IMR-90 (cell line): ENCODE results near the gene SUGCT. TPM values are rescaled to one million over a fixed set of nuclear protein-coding genes. Genes with fewer than 3 reads are reported as not detected.
A peak's percentile ranks its signal among the peaks of the same experiment; 100 is the strongest.

ENCODE experiments used
- ATAC-seq: fragments of 200-7000 bp; cut with Tn5 transposase; 2 replicates; pipeline ENCODE4 v1.9.1; 2020; ENCODE audit warnings: low read depth, mild to moderate bottlenecking, moderate library complexity
- BruUV-seq: library from RNA; stranded (reverse); fragments of 400-500 nt; replicated peaks from 2 replicates; lab custom pipeline; 2021; lab: Mats Ljungman, UMichigan
- CTCF ChIA-PET: fragments of 300-600 bp; formaldehyde crosslinking; extraction: SDS; loops from one replicate; lab custom pipeline; 2021; ENCODE audit warnings: antibody characterized with exemption; lab: Yijun Ruan, JAX
- POLR2A ChIA-PET: fragments of 300-600 bp; sonication (Branson Sonifier 250); formaldehyde crosslinking; loops from one replicate; lab custom pipeline; 2022; ENCODE audit warnings: antibody characterized with exemption; ENCODE audit not compliant: unreplicated experiment; lab: Charles Lee
- DNase-seq: peaks from one replicate; pipeline ENCODE4 v3.0.0; 2013
- H2AFZ ChIP-seq: replicated peaks from 2 replicates; pipeline ENCODE3; 2013; ENCODE audit warnings: low read length, mild to moderate bottlenecking; ENCODE audit not compliant: poor library complexity
- H2AK5ac ChIP-seq: 2 replicates; pipeline ENCODE4 v1.6.1; 2013; ENCODE audit warnings: low read depth, low read length, inconsistent platforms
- H2AK9ac ChIP-seq: replicated peaks from 2 replicates; pipeline ENCODE3; 2013; ENCODE audit warnings: mild to moderate bottlenecking, low read depth, low read length, moderate library complexity; ENCODE audit not compliant: poor library complexity
- H2BK120ac ChIP-seq: 2 replicates; pipeline ENCODE4 v1.6.1; 2013; ENCODE audit warnings: low read depth, low read length, inconsistent platforms
- H2BK15ac ChIP-seq: 3 replicates; pipeline ENCODE4 v1.6.1; 2013; ENCODE audit warnings: low read depth, low read length, inconsistent platforms
- H2BK20ac ChIP-seq: 2 replicates; pipeline ENCODE4 v1.6.1; 2013; ENCODE audit warnings: low read depth, mild to moderate bottlenecking, inconsistent platforms, low read length, moderate library complexity
- H2BK5ac ChIP-seq: 2 replicates; pipeline ENCODE4 v1.6.1; 2013; ENCODE audit warnings: mild to moderate bottlenecking, low read depth, low read length, inconsistent platforms; ENCODE audit not compliant: poor library complexity, severe bottlenecking
- H3K14ac ChIP-seq: replicated peaks from 2 replicates; pipeline ENCODE4 v1.6.1; 2013; ENCODE audit warnings: low read depth, low read length, inconsistent platforms
- H3K18ac ChIP-seq: 2 replicates; pipeline ENCODE4 v1.6.1; 2013; ENCODE audit warnings: low read depth, low read length, control low read depth
- H3K23ac ChIP-seq: 2 replicates; pipeline ENCODE4 v1.6.1; 2013; ENCODE audit warnings: low read depth, low read length, inconsistent platforms
- H3K27ac ChIP-seq: 2 replicates; pipeline ENCODE4 v1.5.1; 2013; ENCODE audit warnings: mild to moderate bottlenecking, control low read depth, low read length; ENCODE audit not compliant: insufficient read depth
- H3K27me3 ChIP-seq: 2 replicates; pipeline ENCODE4 v1.6.1; 2013; ENCODE audit warnings: low read length; ENCODE audit not compliant: control insufficient read depth, insufficient read depth
- H3K36me3 ChIP-seq: 2 replicates; pipeline ENCODE4 v1.6.1; 2013; ENCODE audit warnings: low read length, mixed read lengths; ENCODE audit not compliant: control insufficient read depth, insufficient read depth
- H3K4ac ChIP-seq: 2 replicates; pipeline ENCODE4 v1.6.1; 2013; ENCODE audit warnings: low read depth, low read length, inconsistent platforms
- H3K4me1 ChIP-seq: 2 replicates; pipeline ENCODE4 v1.6.1; 2013; ENCODE audit warnings: low read length, mixed read lengths; ENCODE audit not compliant: control insufficient read depth, insufficient read depth
- H3K4me2 ChIP-seq: 2 replicates; pipeline ENCODE4 v1.6.1; 2013; ENCODE audit warnings: low read depth, mild to moderate bottlenecking, control low read depth, low read length, moderate library complexity
- H3K4me3 ChIP-seq: 2 replicates; pipeline ENCODE4 v1.5.1; 2013; ENCODE audit warnings: low read depth, mild to moderate bottlenecking, control low read depth, low read length, moderate library complexity; ENCODE audit not compliant: insufficient read depth
- H3K56ac ChIP-seq: 2 replicates; pipeline ENCODE4 v1.6.1; 2013; ENCODE audit warnings: low read length, inconsistent platforms; ENCODE audit not compliant: insufficient read depth; ENCODE audit errors: extremely low read depth
- H3K79me1 ChIP-seq, 2 experiments: 2 replicates each; pipeline ENCODE4 v1.6.1; 2013; ENCODE audit warnings: low read length in 2 of 2, inconsistent platforms in 1 of 2, low read depth in 1 of 2
- H3K9ac ChIP-seq: 2 replicates; pipeline ENCODE4 v1.6.1; 2013; ENCODE audit warnings: low read depth, low read length, control low read depth
- H3K9me1 ChIP-seq: 2 replicates; pipeline ENCODE4 v1.6.1; 2013; ENCODE audit warnings: low read length, inconsistent platforms; ENCODE audit not compliant: insufficient read depth
- H3K9me3 ChIP-seq: 2 replicates; pipeline ENCODE4 v1.6.1; 2013; ENCODE audit warnings: low read length; ENCODE audit not compliant: control insufficient read depth, insufficient read depth
- H4K20me1 ChIP-seq: 2 replicates; pipeline ENCODE4 v1.6.1; 2013; ENCODE audit warnings: low read length, inconsistent platforms; ENCODE audit not compliant: insufficient read depth
- H4K5ac ChIP-seq: 2 replicates; pipeline ENCODE4 v1.6.1; 2013; ENCODE audit warnings: mild to moderate bottlenecking, low read depth, low read length, control low read depth
- H4K8ac ChIP-seq, 2 experiments: 2 replicates each; pipeline ENCODE4 v1.6.1; 2013; ENCODE audit warnings: low read depth in 2 of 2, low read length in 2 of 2, control low read depth in 1 of 2, inconsistent platforms in 1 of 2
- H4K91ac ChIP-seq: 2 replicates; pipeline ENCODE4 v1.6.1; 2013; ENCODE audit warnings: low read depth, low read length, inconsistent platforms; ENCODE audit not compliant: insufficient read depth
- BHLHE40 ChIP-seq: fragments of 150-350 bp; IDR thresholded peaks from 2 replicates; pipeline ENCODE4 v1.6.1; 2016; ENCODE audit warnings: mild to moderate bottlenecking, low read depth, low read length
- CEBPB ChIP-seq: IDR thresholded peaks from 2 replicates; pipeline ENCODE4 v1.6.1; 2012; ENCODE audit warnings: low read depth, low read length, improper control_type of control experiment
- CHD1 ChIP-seq: IDR thresholded peaks from 2 replicates; pipeline ENCODE4 v1.6.1; 2012; ENCODE audit warnings: low read depth, low read length, improper control_type of control experiment
- FOS ChIP-seq: fragments of 150-350 bp; IDR thresholded peaks from 2 replicates; pipeline ENCODE4 v1.6.1; 2016; ENCODE audit warnings: low read depth, low read length
- MAFK ChIP-seq: IDR thresholded peaks from 2 replicates; pipeline ENCODE4 v1.6.1; 2012; ENCODE audit warnings: low read depth, low read length, improper control_type of control experiment
- MXI1 ChIP-seq: IDR thresholded peaks from 2 replicates; pipeline ENCODE4 v1.6.1; 2012; ENCODE audit warnings: low read depth, mild to moderate bottlenecking, low read length, moderate library complexity, borderline replicate concordance
- NFE2L2 ChIP-seq: fragments of 150-350 bp; IDR thresholded peaks from 2 replicates; pipeline ENCODE4 v1.6.1; 2016; ENCODE audit warnings: low read depth, mild to moderate bottlenecking, low read length
- POLR2A ChIP-seq: IDR thresholded peaks from 2 replicates; pipeline ENCODE4 v1.6.1; 2012; ENCODE audit warnings: mild to moderate bottlenecking, low read depth, low read length
- RAD21 ChIP-seq: IDR thresholded peaks from 2 replicates; pipeline ENCODE4 v1.6.1; 2012; ENCODE audit warnings: low read length, improper control_type of control experiment
- RCOR1 ChIP-seq: IDR thresholded peaks from 2 replicates; pipeline ENCODE4 v1.6.1; 2012; ENCODE audit warnings: mild to moderate bottlenecking, low read length, improper control_type of control experiment; ENCODE audit not compliant: insufficient replicate concordance
- RFX5 ChIP-seq: IDR thresholded peaks from 2 replicates; pipeline ENCODE4 v1.8.0; 2012; ENCODE audit warnings: low read depth, mild to moderate bottlenecking, low read length, moderate library complexity
- SMC3 ChIP-seq: fragments of 150-350 bp; IDR thresholded peaks from 2 replicates; pipeline ENCODE4 v1.6.1; 2016; ENCODE audit warnings: low read depth, mild to moderate bottlenecking, antibody characterized with exemption, low read length, moderate library complexity
- WGBS, 2 experiments: methylation state at CpG; one replicate each; pipeline versions ENCODE4 v1.1.5 to v1.1.7; 2013; ENCODE audit warnings: missing lambda C conversion rate in 2 of 2; ENCODE audit not compliant: insufficient read length in 1 of 2; ENCODE audit errors: extremely low coverage in 2 of 2; 5-methylcytosine and 5-hydroxymethylcytosine counted together
- dilution Hi-C: fragments of 300-500 bp; cut with HindIII; formaldehyde crosslinking; loops from one replicate; pipeline ENCODE4 v1.14.3; 2018; ENCODE audit warnings: low sequenced_read_pairs; ENCODE audit not compliant: unreplicated experiment
- in situ Hi-C: fragments of 300-500 bp; cut with MboI; formaldehyde crosslinking; loops from 3 replicates; pipeline ENCODE4 v1.14.3; 2019; ENCODE audit warnings: low sequenced_read_pairs, inconsistent platforms, mixed read lengths
- intact Hi-C: fragments of 100-400 bp; cut with micrococcal nuclease; formaldehyde crosslinking; loops from 2 replicates; pipeline ENCODE4 v1.10.0; 2022
- polyA plus RNA-seq, 3 experiments: library from polyadenylated mRNA; depleted of rRNA; stranded (reverse); fragments of >200 nt; gene quantifications; 2 replicates each; pipeline ENCODE4 v1.2.3, GENCODE V29; 2012; ENCODE audit warnings: low replicate concordance in 1 of 3
- total RNA-seq: library from RNA; depleted of rRNA; stranded (reverse); fragments of >200 nt; gene quantifications from 2 replicates; pipeline ENCODE4 v1.2.3, GENCODE V29; 2012
- TF ChIP-seq, protein P1 (sequence below): conservative IDR thresholded peaks from 2 replicates; pipeline ENCODE4 v1.5.1; 2012; ENCODE audit warnings: mild to moderate bottlenecking, low read depth, low read length, improper control_type of control experiment
- TF ChIP-seq, protein P2 (sequence below): fragments of 150-350 bp; IDR thresholded peaks from 2 replicates; pipeline ENCODE4 v1.6.1; 2016; ENCODE audit warnings: low read depth, mild to moderate bottlenecking, low read length, moderate library complexity, borderline replicate concordance

The SUGCT gene
- total and polyA plus RNA-seq, 2 of the 4 experiments (the other 2 are of a cell fraction), result 5.9 to 8.3 TPM

DNA sequence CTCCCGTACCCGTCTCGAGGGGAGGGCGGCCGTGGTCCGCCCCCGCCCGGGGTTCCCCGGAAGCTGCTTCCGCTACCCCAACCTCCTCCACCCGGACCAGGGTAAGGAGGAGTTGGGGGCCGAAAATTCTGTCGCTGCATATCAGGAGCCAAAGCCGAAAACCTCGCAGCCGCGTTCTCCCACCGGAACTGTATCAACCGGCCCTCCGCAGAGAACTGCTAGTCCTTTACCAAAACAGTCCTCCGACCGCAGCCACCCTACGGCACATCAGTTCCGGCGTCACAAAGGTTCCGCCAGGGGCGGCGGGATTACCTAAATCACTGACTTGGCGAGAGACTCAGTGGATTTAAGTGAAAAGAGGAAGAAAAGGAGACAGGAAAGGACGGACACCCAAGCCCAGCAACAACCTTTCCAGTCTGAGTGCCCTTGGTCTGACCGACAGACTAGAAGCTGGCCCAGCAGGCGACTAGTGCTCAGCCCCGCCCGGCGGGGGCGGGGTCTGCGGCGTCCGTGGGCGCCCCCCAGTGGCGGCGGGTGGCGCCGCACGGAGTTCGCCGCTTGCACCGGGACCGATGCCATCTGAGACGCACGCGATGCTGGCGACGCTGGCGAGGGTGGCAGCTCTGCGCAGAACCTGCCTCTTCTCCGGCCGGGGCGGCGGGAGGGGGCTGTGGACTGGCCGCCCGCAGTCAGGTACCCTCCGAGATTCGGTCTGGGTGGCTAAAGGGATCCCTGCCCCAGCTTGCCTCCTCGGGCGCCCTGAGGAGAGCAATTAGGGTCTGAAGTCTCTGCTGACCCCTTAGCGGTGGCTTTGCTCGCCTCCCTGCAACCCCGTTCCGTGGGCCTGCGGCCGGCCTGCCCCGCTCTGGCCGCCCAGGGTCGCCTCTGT is at the start of gene SUGCT, which contains the start of gene MPLKIP (continued):
- TF ChIP-seq MXI1 (peak; percentile 40; the same call in 1 of the 2 replicates), FOS (no peak)

DNA sequence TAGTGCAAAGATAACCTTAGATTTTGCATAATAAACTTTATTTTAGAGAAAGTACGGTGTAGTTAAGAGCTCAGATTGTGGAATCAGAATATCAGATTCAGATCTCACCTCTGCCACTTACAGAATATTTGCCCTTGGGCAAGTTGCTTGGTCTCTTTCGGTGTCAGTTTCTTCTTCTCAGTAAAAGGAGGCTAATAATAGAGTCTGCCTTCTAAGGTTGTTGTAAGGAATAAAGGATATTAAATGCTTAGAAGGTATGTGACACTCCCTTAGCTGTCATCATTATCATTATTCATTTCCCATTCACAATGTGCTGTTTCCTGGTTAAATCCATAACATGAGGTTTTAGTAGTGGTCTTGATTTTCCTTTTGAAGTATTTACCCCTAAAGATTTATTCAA is 42.6 kb upstream of the SUGCT start:
- Histone ChIP-seq H2BK20ac (no peak overlapping the region), H3K27me3 (no peaks in the 10 kb centered on the region), H3K14ac (no peak overlapping the region), H4K5ac (no peak overlapping the region), H3K23ac (no peak overlapping the region), H2BK5ac (no peak overlapping the region), H4K20me1 (no peaks in the 10 kb centered on the region), H3K9me3 (no peaks in the 10 kb centered on the region), H3K56ac (no peak overlapping the region), H2AFZ (no peak overlapping the region), H2AK9ac (no peak overlapping the region), H3K79me1 (peaks cover 10 to 13% of the 10 kb centered on the region in 2 experiments; a peak in 3 of 4 replicates), H2BK120ac (no peak overlapping the region), H3K4me2 (no peak overlapping the region), H3K4ac (no peak overlapping the region), H4K91ac (no peak overlapping the region), H3K9ac (no peak overlapping the region), H3K18ac (no peak overlapping the region), H3K4me3 (no peak overlapping the region), H2BK15ac (no peak overlapping the region), H3K27ac (no peak overlapping the region), H4K8ac (no peak overlapping the region), H3K36me3 (peaks cover 33% of the 10 kb centered on the region), H2AK5ac (no peak overlapping the region), H3K9me1 (no peaks in the 10 kb centered on the region), H3K4me1 (no peaks in the 10 kb centered on the region)
- BruUV-seq, result no TSS peak
- dilution Hi-C loops (no loop called here), intact Hi-C loops (no loop called here), in situ Hi-C loops (no loop called here)
- ATAC-seq (no peak), DNase-seq (no peak)
- CTCF ChIA-PET, result interaction anchor here (0.6 kb wide), 1 partner anchor 1644 kb away, joined by 6 read pairs; no protein-coding TSS in a partner anchor
- POLR2A ChIA-PET, result no interaction called here
- no CpG with 5 or more reads among the region's 2 CpGs for WGBS, 2 experiments
- TF ChIP-seq POLR2A (no peak), SMC3 (no peak), RAD21 (no peak), MXI1 (no peak), MAFK (no peak), FOS (no peak), CEBPB (no peak), RCOR1 (no peak), RFX5 (no peak), CHD1 (no peak), NFE2L2 (no peak), BHLHE40 (no peak)
- TF ChIP-seq, protein P1, sequence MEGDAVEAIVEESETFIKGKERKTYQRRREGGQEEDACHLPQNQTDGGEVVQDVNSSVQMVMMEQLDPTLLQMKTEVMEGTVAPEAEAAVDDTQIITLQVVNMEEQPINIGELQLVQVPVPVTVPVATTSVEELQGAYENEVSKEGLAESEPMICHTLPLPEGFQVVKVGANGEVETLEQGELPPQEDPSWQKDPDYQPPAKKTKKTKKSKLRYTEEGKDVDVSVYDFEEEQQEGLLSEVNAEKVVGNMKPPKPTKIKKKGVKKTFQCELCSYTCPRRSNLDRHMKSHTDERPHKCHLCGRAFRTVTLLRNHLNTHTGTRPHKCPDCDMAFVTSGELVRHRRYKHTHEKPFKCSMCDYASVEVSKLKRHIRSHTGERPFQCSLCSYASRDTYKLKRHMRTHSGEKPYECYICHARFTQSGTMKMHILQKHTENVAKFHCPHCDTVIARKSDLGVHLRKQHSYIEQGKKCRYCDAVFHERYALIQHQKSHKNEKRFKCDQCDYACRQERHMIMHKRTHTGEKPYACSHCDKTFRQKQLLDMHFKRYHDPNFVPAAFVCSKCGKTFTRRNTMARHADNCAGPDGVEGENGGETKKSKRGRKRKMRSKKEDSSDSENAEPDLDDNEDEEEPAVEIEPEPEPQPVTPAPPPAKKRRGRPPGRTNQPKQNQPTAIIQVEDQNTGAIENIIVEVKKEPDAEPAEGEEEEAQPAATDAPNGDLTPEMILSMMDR, result no peak
- TF ChIP-seq, protein P2, sequence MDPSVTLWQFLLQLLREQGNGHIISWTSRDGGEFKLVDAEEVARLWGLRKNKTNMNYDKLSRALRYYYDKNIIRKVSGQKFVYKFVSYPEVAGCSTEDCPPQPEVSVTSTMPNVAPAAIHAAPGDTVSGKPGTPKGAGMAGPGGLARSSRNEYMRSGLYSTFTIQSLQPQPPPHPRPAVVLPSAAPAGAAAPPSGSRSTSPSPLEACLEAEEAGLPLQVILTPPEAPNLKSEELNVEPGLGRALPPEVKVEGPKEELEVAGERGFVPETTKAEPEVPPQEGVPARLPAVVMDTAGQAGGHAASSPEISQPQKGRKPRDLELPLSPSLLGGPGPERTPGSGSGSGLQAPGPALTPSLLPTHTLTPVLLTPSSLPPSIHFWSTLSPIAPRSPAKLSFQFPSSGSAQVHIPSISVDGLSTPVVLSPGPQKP, result no peak
